ENCODE measurements around the gene SHISAL2A. TPM values are rescaled to one million over a fixed set of nuclear protein-coding genes. Genes with fewer than 3 reads are reported as not detected.
A peak's percentile ranks its signal among the peaks of the same experiment; 100 is the strongest.

SHISAL2A gene
- total and polyA plus RNA-seq, 8 donors: 0.48 to 1.6 (median 0.69) TPM; not detected in 1

DNA sequence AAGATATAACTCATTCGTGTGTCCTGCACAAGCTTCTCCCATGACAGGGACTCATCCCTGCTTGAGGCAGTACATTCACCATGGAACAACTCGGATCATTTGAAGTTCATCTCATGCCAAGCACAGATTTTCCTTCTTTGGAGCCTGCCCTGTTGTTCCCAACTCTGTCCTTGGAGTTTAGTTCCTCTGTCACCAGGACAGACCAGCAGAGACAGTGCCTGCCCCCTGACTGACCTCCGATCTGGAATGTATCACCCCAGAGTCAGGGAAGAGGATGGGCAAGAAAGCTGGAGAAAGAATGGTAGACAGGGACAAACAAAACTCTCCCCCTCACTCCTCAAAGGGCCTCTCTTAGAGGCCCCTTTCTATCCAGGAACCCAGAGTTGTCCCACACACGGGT, 5.0 kb downstream of the SHISAL2A start:
- Histone ChIP-seq H3K27me3 (peaks cover 4 to 17% of the 10 kb centered on the region in 2 donors), H3K9me3 (no peaks in the 10 kb centered on the region), H3K27ac (peak overlapping the region in 1 of 2 donors; percentile 96), H3K36me3 (no peaks in the 10 kb centered on the region), H3K4me1 (peaks cover 0 to 38% of the 10 kb centered on the region in 2 donors), H3K4me3 (no peak overlapping the region)
- intact Hi-C loops (cut with DNase I): no loop called here
- TF ChIP-seq, protein P1, sequence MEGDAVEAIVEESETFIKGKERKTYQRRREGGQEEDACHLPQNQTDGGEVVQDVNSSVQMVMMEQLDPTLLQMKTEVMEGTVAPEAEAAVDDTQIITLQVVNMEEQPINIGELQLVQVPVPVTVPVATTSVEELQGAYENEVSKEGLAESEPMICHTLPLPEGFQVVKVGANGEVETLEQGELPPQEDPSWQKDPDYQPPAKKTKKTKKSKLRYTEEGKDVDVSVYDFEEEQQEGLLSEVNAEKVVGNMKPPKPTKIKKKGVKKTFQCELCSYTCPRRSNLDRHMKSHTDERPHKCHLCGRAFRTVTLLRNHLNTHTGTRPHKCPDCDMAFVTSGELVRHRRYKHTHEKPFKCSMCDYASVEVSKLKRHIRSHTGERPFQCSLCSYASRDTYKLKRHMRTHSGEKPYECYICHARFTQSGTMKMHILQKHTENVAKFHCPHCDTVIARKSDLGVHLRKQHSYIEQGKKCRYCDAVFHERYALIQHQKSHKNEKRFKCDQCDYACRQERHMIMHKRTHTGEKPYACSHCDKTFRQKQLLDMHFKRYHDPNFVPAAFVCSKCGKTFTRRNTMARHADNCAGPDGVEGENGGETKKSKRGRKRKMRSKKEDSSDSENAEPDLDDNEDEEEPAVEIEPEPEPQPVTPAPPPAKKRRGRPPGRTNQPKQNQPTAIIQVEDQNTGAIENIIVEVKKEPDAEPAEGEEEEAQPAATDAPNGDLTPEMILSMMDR (IDR thresholded peaks at IDR 0.05): no peak
- DNase-seq (no peak), ATAC-seq (no peak)

DNA sequence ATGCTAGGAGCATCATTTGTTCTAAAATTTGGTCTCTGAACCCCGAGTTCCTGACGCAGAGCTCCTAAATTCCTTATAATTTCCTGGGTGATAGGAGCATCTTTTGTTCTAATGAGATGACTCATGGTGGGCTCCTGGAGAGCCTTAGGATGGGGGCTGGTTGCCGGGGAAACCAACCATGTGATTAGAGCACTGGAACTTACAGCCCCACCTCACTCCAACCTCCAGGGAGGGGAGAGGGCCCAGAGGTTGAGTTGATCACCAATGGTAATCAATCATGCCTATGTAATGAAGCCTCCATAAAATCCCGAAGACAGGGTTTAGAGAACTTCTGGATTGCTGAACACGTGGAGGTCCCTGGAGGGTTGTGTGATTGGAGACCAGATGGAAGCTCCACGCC, 7.7 kb downstream of the SHISAL2A start:
- Histone ChIP-seq H3K36me3 (no peaks in the 10 kb centered on the region), H3K9me3 (no peaks in the 10 kb centered on the region), H3K4me3 (no peak overlapping the region), H3K4me1 (peaks cover 0 to 21% of the 10 kb centered on the region in 2 donors), H3K27me3 (no peaks in the 10 kb centered on the region), H3K27ac (no peak overlapping the region)
- DNase-seq (no peak), ATAC-seq (no peak)
- intact Hi-C loops (cut with DNase I): no loop called here
- TF ChIP-seq, protein P1 (IDR thresholded peaks at IDR 0.05): no peak

DNA sequence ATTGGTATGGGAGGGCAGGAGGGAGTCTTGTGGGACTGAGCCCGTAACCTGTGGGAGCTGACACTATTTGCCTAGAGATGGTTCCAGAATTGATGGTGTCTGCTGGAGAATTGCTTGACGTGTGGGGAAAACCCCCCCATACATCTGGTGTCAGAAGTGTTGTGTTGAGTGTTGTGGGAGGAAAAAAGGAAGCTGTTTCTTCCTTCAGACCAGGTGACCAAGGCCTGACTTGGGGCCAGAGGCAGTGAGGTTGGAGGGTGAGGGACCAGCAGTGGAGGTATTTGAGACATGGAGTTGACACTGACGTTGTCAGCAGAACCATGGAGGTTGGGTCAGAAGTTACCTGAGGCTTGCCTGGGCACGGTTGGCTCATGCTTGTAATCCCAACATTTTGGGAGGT, 8.3 kb downstream of the SHISAL2A start:
- H3K36me3 ChIP-seq: no peaks in the 10 kb centered on the region
- H3K27me3 ChIP-seq: no peaks in the 10 kb centered on the region
- intact Hi-C loops (cut with DNase I): no loop called here
- no peak for DNase-seq
- TF ChIP-seq, protein P1 (IDR thresholded peaks at IDR 0.05): no peak
- H3K27ac ChIP-seq: no peak overlapping the region
- no peak for ATAC-seq
- no peak overlapping the region for H3K4me3 ChIP-seq
- no peaks in the 10 kb centered on the region for H3K9me3 ChIP-seq
- H3K4me1 ChIP-seq: peaks cover 0 to 20% of the 10 kb centered on the region in 2 donors

DNA sequence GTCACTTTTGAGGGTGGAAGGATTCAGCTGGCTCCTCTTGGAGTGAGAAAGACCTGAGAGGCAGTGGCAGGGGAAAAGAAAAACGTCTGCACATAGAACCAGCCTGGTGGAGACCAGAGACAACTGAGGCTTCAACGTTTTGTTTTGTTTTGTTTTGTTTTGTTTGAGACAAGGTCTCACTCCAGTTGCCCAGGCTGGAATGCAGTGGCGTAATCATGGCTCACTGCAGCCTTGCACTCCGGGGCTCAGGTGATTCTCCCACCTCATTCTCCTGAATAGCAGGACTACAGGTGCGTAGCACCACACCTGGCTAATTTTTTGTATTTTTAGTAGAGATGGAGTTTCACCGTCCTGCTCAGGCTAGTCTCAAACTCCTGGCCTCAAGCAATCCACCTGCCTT, 12.3 kb downstream of the SHISAL2A start:
- ATAC-seq (no peak), DNase-seq (no peak)
- no peak overlapping the region for H3K4me3 ChIP-seq
- no peak overlapping the region for H3K27ac ChIP-seq
- H3K27me3 ChIP-seq: no peaks in the 10 kb centered on the region
- no peaks in the 10 kb centered on the region for H3K36me3 ChIP-seq
- no peaks in the 10 kb centered on the region for H3K4me1 ChIP-seq
- TF ChIP-seq, protein P1 (IDR thresholded peaks at IDR 0.05): no peak
- no peaks in the 10 kb centered on the region for H3K9me3 ChIP-seq
- intact Hi-C loops (cut with DNase I): no loop called here

DNA sequence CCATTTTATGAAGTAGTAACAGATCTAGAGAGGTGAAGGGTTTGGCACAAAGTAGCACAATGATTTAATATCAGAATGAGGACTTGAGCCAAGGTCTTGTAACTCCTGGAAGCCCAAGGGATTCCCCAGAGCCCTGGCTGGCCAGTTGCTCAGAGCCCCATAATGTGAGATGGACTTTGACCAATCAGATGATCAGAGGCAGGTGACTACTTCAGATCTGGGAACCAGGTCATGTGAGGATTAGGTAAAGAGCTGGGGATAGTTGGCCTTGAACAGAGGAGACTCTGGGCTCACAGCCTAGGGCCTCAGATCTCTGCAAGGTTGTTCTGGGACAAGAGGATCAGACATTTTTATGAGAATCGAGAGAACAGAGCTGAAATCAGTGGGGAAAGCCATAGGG, 18.9 kb downstream of the SHISAL2A start:
- intact Hi-C loops (cut with DNase I): no loop called here
- no peak overlapping the region for H3K4me3 ChIP-seq
- H3K27me3 ChIP-seq: no peaks in the 10 kb centered on the region
- TF ChIP-seq, protein P1 (IDR thresholded peaks at IDR 0.05): no peak
- H3K36me3 ChIP-seq: no peaks in the 10 kb centered on the region
- no peak for DNase-seq
- H3K27ac ChIP-seq: no peak overlapping the region
- no peak for ATAC-seq
- no peaks in the 10 kb centered on the region for H3K9me3 ChIP-seq
- no peaks in the 10 kb centered on the region for H3K4me1 ChIP-seq
